GM12864 (cell line): ENCODE results near the gene KIF1C.

ENCODE experiments used
- DNase-seq: peaks from one replicate; pipeline ENCODE4 v3.0.0-alpha.2; 2011; ENCODE audit warnings: low read depth
- H3K4me3 ChIP-seq: 2 replicates; pipeline ENCODE4 v1.5.1; 2011; ENCODE audit warnings: mild to moderate bottlenecking, low read depth, low read length, control low read depth
- TF ChIP-seq, protein P1 (sequence below): IDR thresholded peaks from 2 replicates; pipeline ENCODE4 v1.5.1; 2011; ENCODE audit warnings: low read depth, mild to moderate bottlenecking, moderate library complexity, low read length, control low read depth, inconsistent platforms; ENCODE audit errors: missing control alignments

Gene KIF1C

DNA sequence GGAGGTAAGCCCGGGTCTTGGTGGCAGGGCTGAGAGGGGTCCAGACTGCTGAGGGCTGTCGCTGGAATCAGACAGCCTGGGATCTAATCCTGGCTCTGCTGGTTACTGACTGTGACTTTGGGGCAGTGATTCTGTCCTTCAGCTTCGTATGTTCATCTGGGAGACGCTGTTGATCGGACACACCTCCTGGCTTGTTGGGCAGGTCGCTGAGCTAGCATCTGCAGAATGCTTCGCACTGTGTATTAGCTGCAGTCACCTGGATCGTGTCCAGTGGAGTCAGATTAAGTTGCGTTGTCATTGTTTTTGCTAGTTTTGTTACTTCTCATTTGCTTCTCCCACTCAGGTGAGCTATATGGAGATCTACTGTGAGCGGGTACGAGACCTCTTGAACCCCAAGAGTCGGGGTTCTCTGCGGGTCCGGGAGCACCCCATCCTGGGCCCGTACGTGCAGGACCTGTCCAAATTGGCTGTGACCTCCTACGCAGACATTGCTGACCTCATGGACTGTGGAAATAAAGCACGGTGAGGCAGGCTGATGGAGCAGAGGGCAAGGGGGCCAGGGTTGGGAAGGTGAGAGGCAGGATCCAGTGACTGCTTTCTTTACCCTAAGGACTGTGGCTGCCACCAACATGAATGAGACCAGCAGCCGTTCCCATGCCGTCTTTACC, 4.5 kb downstream of the KIF1C start:
- no peak for DNase-seq
- no peak overlapping the region for H3K4me3 ChIP-seq
- TF ChIP-seq, protein P1, sequence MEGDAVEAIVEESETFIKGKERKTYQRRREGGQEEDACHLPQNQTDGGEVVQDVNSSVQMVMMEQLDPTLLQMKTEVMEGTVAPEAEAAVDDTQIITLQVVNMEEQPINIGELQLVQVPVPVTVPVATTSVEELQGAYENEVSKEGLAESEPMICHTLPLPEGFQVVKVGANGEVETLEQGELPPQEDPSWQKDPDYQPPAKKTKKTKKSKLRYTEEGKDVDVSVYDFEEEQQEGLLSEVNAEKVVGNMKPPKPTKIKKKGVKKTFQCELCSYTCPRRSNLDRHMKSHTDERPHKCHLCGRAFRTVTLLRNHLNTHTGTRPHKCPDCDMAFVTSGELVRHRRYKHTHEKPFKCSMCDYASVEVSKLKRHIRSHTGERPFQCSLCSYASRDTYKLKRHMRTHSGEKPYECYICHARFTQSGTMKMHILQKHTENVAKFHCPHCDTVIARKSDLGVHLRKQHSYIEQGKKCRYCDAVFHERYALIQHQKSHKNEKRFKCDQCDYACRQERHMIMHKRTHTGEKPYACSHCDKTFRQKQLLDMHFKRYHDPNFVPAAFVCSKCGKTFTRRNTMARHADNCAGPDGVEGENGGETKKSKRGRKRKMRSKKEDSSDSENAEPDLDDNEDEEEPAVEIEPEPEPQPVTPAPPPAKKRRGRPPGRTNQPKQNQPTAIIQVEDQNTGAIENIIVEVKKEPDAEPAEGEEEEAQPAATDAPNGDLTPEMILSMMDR: no peak

DNA sequence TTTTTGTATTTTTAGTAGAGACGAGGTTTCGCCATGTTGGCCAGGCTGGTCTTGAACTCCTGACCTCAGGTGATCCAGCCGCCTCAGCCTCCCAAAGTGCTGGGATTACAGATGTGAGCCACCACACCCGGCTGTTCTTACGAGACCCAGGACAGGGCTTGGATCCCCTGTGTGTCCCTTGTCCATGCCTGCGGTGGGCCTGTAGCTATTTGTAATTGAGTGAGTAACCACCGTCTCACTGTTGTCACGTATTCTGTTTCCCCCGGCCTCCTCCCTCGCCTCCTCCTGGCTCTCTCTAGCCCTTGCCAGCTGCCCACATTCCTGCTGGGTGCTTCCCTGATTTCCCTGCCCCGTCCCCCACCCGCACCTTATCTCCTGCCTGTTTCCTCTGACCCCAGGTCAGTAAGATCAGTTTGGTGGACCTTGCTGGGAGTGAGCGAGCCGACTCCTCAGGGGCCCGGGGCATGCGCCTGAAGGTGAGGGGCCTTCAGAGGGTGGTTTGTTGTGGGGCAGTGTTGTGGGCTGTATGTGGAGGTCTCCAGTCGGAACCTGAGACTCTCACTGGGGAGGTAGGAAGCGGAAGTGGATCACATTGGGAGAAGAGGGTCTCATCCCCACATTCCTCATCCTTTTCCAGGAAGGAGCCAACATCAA, 5.6 kb downstream of the KIF1C start:
- TF ChIP-seq, protein P1: no peak
- DNase-seq: no peak

DNA sequence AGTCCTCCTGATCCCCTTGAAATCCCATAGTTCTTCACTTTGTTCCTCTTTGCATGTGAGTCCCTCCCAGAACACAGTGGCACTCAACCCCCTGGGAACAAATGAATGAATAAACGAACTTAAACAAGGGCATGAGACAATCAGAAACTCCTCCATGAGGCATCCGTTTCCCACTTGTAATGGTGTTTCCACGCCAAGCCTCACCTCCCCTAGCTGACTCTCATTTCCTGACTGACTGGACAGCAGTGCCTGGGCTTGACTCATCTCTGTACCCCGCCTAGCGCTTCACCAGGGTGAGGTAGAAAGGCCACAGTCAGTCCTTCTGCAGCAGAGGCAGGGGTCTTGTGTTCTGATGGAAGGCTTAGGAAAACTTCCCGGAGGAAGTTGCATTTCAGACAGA, 14.2 kb downstream of the KIF1C start:
- no peak for DNase-seq
- H3K4me3 ChIP-seq: no peak overlapping the region
- TF ChIP-seq, protein P1: no peak

More for the DNA sequence above, 5.6 kb downstream of the KIF1C start:
- H3K4me3 ChIP-seq: no peak overlapping the region

DNA sequence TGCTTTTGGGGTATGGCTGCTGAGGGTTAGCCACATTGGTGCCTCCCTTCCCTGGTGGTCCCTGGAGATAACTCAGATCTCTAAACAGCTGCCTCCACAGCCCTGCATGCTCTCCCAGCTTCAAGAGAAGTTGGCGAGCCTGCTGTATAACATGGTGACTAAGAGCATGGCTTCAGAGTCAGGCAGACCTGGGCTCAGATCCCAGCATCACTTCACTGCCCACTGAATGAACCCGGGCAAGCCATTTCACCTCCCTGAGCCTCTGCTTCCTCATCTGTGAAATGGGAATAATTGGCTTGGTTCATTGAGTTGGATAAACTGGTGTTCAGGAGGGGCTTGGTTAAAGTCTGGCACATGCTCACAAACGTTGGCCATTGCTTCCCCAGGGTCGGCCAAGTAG, 16.6 kb downstream of the KIF1C start:
- no peak for DNase-seq
- TF ChIP-seq, protein P1: no peak
- H3K4me3 ChIP-seq: no peak overlapping the region

DNA sequence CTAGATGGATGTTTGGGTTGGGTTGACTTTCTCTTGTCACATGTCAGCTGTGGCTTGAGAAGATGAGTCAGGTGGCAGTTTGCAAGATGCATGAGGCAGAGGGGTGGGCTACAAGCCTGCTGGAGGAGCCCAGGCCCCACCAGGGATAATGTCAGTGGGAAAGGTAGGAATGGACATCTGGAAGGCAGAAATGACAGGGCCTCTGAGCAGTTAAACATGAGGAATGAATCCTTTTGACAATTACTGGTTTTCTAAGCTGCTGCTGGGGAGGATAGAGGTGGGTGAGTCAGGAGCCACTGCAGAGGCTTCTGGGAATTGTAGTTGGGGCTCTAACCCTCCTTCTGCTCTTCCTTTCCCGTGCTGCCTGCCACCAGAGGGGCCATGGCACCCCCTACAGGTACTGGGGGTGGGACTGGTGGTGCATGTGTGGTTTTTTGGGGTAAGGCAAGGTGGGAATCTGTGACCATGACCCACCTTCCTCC, 21.8 kb downstream of the KIF1C start:
- no peak overlapping the region for H3K4me3 ChIP-seq
- DNase-seq: no peak
- TF ChIP-seq, protein P1: peak; percentile 40

DNA sequence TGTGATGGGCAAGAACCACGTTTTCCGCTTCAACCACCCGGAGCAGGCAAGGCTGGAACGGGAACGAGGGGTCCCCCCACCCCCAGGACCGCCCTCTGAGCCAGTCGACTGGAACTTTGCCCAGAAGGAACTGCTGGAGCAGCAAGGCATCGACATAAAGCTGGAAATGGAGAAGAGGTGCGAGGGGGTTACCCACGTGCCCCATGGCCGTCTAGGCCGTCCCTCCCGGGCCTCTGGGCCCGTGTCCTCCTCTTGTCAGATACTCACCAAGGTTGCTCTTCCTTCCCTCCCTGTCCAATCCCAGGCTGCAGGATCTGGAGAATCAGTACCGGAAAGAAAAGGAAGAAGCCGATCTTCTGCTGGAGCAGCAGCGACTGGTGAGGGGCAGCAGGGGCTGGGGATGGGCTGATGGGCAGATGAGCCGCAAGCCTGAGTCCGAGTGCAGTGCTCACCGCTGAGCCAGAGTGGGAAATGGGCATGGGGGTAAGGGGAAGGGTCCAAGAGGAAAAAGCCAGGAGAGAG, 22.8 kb downstream of the KIF1C start:
- TF ChIP-seq, protein P1: no peak
- no peak for DNase-seq
- no peak overlapping the region for H3K4me3 ChIP-seq
